Amygdala (tissue), 56 donors: Measurements from ENCODE around the gene RARS2.

Experiments
- DNase-seq, 56 donors: peaks; one replicate each; lab custom pipeline; 2025; lab: John Stamatoyannopoulos, UW

RARS2 gene

GRCh38 chr6:87574237-87574804 is 15.5 kb downstream of the RARS2 start:
- DNase-seq, result no peak

DNA sequence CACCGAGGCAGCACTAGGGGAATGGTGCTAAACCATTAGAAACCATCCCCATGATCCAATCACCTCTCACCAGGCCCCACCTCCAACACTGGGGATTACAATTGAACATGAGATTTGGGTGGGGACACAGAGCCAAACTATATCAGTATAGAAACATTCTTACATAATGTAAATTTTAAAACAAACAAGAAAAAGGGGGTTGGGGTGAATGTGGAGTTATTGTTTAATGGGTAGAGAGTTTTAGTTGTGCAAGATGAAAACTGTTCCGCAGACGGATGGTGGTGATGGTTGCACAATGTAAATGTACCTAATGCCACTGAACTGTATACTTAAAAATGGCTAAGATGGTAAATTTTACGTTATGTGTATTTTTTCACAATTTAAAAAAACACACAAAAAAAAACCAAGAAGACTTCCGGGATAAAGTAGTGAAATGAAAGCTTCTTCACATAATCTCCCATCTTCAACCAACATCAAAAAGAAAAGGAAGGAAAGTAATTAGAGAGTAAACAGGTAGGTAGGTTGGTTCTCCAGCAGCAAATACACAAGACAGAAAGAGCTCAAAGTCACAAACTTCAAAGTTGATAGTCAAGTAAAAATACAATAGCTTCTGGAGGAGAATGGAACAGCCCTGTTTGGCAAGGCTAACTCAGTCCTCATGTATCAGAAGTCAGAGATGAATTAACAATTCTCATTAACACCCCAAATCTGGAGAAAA is 16.3 kb downstream of the RARS2 start:
- no peak for DNase-seq

DNA sequence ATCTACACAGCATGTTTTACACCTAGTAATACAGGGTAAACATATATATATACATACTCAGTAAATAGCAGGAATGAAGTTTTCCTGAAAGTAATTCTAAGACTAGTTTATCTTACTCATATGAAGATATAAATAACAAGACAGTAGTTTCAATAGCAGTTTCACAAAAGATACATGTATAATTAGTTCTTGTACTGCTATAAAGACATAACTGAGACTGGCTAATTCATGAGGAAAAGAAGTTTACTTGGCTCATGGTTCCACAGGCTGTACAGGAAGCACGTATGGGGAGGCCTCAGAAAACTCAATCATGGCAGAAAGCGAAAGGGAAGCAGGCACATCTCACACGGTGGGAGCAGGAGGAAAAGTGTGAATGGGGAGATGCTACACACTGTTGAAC is 16.9 kb downstream of the RARS2 start:
- DNase-seq, result no peak

- no peak for DNase-seq
Observed at GRCh38 chr6:87572021-87572420, 17.8 kb downstream of the RARS2 start.

DNA sequence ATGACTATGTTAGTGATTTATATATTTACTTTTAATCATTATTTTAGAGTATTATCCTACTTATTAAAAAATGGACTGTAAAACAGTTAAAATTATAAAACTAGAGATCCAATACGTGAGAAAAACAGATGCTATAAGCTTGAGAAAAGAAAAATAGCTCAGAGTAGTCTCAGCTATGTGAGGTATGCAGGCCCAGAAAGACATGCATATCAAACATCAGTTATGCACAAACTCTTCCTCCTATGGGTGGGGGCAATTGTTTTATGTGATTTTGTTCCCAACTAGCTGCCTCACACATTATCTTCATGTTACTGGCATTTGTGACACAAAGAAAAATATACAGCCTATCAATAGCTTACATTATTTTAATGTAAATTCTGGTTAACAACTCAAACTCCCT is 28.8 kb downstream of the RARS2 start:
- no peak for DNase-seq

- DNase-seq, result no peak
Observed at GRCh38 chr6:87558446-87558845, 31.3 kb downstream of the RARS2 start.

DNA sequence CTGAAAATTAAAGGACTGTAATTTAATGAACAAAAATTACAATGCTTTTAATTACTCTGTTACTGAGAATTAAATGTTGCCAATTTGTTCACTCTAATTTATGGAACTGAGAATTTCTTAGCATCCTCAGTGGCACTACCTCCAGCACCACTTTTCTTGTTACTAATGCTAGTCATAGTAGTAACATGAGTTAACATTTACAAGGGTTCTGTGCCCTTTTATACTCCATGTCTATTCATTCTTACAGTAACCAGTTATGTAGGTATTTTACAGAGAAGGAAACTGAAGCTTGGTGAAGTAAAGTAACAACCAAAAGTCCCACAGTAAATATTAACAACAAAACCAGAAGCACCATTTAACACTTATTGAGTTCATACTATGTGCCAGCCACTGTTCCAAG is 34.3 kb downstream of the RARS2 start:
- DNase-seq, result no peak

- DNase-seq, result no peak
Observed at GRCh38 chr6:87553159-87553765, 36.5 kb downstream of the RARS2 start.

GRCh38 chr6:87551799-87552198 is 38.0 kb downstream of the RARS2 start:
- no peak for DNase-seq

DNA sequence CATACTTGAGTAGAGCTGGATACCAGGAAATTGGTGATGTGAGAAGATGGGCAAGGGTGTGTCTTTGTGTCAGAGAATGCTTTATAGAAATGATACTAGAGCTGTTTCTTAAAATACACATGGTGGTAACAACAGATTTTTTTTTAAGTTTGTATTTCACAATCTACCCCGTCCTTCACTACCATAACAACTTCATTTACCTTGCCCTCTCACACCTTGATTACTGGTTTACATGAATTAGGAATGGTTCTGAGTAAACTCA is 45.4 kb downstream of the RARS2 start:
- no peak for DNase-seq

DNA sequence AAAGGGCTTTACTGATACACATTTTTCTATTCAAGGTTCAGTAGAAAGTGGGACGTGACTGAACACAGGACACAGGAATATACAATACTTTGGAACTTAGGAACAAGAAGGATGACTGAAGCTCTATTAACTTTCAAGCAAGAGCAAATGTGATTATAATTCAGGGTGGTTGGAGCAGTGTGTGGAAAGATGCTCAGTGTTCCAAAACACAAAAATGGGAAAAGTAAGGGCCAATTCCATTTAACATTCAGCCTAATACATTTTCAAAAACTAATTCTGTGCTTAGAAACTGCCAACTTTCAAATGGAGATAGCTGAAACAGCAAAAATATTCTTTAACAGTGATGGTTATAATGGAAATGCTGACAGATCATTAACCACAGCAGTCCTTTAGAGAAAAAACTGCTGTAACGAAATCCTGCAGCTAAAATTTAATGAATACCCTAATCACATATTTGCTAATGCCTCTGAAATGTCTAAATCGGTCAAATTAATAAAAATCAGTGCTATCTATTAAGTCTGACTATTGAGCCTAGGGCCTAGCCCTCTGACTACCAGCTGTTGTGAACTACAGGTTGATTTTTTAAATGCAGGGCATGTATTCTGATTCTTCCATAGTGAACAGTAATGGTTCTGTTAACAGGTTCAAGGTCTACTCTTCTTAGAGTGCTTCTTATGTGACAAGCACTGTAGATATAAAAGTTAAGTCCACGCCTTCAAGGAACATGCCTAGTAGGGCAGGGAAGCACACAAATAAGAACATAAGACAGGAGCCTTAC is 45.9 kb downstream of the RARS2 start:
- DNase-seq, result no peak

DNA sequence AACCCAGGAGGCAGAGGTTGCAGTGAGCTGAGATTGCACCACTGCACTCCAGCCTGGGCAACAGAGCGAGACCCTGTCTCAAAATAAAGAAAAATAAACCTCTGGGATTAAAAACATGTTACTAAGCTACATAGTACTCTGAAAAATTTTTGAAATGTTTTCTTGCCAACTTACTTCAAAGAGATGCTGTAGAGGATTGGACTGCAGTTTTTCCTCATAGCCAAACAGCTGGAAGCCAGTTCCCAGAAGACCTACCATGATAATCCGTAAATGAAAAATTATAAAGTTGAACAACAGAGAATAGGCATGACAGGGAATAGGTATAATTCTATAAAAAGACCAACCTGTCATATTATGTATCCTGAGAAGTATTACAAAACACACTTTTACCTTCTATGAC is 48.0 kb downstream of the RARS2 start:
- DNase-seq, result no peak

DNA sequence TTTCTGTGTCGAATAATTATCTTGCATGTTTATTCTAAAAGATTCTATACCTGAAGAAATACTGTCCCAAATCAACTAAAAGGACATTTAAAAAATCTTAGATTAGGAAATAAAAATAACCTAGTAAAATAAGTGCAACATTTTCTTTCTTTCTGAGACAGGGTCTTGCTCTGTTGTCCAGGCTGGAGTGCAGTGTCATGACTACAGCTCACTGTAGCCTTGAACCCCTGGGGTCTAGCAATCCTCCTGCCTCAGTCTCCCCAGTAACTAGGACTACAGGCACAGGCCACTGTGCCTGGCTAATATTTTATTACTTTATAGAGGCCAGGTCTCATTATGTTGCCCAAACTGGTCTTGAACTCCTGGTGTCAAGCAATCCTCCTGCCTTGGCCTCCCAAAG is 48.7 kb downstream of the RARS2 start:
- DNase-seq, result no peak

GRCh38 chr6:87540539-87540938 is 49.2 kb downstream of the RARS2 start:
- no peak for DNase-seq

DNA sequence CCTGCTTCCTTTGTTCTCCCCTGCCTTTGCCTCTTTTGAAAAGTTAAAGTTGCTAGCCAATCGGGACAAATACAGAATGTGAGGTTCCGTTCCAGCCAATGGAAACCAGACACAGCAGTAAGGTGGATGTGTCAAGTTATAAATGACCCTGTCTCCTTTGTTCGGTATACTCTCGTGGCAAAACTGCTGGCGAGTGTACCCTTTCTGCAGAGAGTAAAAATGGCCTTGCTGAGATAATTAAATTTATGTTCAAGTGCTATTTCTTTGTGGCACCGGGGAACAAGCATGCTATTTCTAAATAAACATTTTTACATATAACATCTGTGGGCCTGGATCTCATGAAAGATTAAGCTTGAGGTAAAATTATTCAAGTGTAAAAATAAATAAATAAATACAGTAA is 50.2 kb downstream of the RARS2 start:
- DNase-seq, result no peak

DNA sequence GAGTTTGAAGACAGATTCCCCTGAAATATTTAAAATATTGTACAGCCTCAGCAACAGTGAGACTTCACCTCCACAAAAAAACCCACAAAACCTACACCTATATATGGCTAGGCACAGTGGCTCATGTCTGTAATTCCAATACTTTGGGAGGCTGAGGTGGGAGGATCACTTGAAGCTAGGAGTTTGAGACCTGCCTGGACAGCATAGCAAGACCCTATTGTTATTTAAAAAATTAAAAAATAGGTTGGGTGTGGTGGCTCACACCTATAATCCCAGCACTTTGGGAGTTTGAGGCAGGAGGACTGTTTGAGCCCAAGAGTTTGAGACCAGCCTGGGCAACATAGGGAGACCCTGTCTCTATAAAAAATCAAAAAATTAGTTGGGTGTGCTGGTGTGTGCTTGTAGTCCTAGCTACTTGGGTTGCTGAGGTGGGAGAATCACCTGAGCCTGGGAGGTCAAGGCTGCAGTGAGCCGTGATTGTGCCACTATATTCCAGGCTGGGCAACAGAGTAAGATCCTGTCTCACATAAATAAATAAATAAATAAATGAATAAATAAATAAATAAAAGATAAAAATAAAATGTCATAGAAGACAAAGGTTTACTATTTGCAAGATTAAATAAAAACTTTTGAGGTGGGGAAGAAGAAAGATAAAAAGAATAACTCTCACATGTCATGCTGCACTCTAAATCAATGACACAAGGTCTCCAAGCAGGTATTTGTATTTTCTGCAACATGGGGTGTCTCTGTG is 51.1 kb downstream of the RARS2 start:
- DNase-seq, result no peak

GRCh38 chr6:87534377-87535047 is 55.3 kb downstream of the RARS2 start:
- no peak for DNase-seq

- no peak for DNase-seq
Observed at GRCh38 chr6:87529221-87529620, 60.6 kb downstream of the RARS2 start.

DNA sequence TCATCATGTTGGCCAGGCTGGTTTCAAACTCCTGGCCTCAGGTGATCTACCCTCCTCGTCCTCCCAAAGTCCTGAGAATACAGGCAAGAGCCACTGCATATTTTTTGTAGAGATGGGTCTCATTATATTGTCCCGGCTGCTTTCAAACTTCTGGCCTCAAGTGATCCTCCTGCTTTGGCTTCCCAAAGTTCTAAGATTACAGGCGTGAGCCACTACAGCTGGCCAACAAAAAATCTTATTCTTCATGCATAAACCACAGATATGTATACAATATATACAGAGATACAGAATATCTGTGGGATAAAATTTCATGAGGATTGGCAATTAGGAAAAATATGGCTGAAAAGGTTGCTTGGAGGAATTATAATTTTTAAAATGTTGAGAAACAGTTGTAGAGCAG is 67.1 kb downstream of the RARS2 start:
- DNase-seq, result no peak

- no peak for DNase-seq
Observed at GRCh38 chr6:87518453-87518852, 71.3 kb downstream of the RARS2 start.

GRCh38 chr6:87514831-87515230 is 75.0 kb downstream of the RARS2 start:
- DNase-seq, result no peak
